ENCODE results near the gene RNF187.

The RNF187 gene

DNA sequence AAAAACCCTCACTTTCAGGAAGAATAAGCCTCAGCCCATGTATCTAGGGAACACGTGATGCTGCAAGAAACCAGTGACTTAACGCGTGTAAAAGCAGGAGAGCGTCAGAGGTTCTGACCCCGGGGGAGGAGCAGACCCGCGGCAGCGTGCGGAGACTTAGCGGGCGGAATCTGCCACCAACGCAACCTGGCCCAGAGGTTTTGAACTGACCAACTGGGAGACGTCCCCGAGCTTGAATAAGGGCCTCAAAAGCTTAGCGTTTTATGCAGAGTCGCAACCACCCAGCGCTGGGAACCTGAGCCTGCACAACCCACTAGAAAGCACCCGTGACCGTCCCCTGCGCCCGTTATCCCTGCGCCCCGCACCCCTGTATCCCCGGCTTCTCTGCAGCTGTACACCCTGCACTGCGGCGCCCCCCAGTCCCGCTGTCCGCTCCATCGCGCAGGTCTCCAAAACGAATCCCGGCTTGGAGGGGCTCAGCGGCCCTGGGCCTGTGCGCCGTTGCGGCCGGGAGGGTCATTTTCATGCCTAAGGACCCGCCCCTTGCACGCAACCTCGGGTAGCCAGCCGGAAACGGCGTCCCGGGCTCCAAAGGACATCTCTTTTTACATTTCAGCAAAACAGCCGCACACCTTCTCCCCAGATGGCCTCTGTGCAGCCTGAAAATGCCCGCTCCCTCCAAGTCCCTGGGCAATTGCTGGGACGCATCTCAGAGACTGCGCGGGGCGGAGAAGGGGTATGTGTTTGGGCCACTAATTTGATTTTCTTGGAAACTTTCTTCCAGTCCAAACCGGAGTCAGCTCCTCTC, 41.1 kb upstream of the RNF187 start:
- no peak overlapping the region for H3K4me3 ChIP-seq (ENCODE audit: low read depth, low read length)

DNA sequence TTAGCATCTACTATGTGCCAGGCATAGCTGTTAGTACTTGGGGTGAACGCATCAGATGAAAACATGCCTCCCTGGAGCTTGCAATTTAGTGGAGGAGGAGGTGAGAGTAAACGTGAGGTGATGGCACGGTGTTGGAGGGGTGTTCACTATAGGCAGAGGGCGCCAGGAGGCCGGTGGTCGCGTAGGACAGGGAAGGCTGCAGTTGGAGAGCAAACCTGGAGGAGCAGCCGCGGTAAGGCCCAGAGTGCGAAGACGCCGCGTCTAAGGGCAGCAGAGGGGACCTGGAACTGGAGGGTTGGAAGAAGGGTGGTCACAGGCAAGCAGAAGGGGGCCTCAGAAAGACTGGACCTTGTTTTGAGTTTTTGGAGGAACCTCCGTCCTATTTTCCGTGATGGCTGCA, 40.3 kb upstream of the RNF187 start:
- H3K4me3 ChIP-seq (ENCODE audit: low read depth, low read length): no peak overlapping the region
- TF ChIP-seq, protein P1, sequence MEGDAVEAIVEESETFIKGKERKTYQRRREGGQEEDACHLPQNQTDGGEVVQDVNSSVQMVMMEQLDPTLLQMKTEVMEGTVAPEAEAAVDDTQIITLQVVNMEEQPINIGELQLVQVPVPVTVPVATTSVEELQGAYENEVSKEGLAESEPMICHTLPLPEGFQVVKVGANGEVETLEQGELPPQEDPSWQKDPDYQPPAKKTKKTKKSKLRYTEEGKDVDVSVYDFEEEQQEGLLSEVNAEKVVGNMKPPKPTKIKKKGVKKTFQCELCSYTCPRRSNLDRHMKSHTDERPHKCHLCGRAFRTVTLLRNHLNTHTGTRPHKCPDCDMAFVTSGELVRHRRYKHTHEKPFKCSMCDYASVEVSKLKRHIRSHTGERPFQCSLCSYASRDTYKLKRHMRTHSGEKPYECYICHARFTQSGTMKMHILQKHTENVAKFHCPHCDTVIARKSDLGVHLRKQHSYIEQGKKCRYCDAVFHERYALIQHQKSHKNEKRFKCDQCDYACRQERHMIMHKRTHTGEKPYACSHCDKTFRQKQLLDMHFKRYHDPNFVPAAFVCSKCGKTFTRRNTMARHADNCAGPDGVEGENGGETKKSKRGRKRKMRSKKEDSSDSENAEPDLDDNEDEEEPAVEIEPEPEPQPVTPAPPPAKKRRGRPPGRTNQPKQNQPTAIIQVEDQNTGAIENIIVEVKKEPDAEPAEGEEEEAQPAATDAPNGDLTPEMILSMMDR (IDR thresholded peaks at IDR 0.05; ENCODE audit: control insufficient read depth, extremely low read depth, insufficient read depth): no peak
- no peak for DNase-seq (ENCODE audit: low read depth)

More for the DNA sequence above, 41.1 kb upstream of the RNF187 start:
- TF ChIP-seq, protein P1 (IDR thresholded peaks at IDR 0.05; ENCODE audit: control insufficient read depth, extremely low read depth, insufficient read depth): no peak
- no peak for DNase-seq (ENCODE audit: low read depth)

DNA sequence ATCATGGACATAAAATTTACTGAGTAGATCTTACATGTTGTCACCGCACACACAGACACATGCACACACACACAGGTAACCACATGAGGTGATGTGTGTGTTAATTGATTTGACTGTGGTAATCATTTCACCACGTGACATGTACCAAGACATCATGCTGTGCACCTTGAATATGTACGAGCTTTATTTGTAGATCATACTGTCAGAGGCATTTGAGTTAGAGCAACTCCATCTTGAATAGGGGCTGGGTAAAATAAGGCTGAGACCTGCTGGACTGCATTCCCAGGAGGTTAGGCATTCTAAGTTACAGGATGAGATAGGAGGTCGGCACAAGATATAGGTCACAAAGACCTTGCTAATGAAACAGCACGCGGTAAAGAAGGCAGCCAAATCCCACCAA, 38.8 kb upstream of the RNF187 start:
- TF ChIP-seq, protein P1 (IDR thresholded peaks at IDR 0.05; ENCODE audit: control insufficient read depth, extremely low read depth, insufficient read depth): no peak

DNA sequence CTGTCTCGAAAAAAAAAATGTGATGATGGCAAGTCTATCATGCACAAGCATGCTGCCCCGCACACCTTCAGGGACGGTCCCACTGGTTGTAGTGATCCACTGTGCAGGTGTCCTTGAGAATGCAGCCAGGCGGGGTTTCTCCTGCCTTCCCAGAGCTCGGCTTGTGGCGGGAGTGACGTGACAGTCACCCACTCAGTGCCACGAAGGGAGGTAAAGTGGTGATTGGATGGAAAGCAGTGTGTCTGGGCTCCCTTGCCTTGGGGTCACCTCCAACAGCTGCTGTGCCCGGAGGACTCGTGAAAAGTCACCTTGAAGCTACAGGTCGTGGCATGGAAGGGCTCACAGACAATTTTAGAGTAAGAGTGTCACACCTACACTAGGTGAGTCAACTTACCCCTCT, 37.0 kb upstream of the RNF187 start:
- no peak overlapping the region for H3K4me3 ChIP-seq (ENCODE audit: low read depth, low read length)
- no peak for DNase-seq (ENCODE audit: low read depth)
- TF ChIP-seq, protein P1 (IDR thresholded peaks at IDR 0.05; ENCODE audit: control insufficient read depth, extremely low read depth, insufficient read depth): no peak

More for the DNA sequence above, 38.8 kb upstream of the RNF187 start:
- H3K4me3 ChIP-seq (ENCODE audit: low read depth, low read length): no peak overlapping the region
- DNase-seq (ENCODE audit: low read depth): no peak

DNA sequence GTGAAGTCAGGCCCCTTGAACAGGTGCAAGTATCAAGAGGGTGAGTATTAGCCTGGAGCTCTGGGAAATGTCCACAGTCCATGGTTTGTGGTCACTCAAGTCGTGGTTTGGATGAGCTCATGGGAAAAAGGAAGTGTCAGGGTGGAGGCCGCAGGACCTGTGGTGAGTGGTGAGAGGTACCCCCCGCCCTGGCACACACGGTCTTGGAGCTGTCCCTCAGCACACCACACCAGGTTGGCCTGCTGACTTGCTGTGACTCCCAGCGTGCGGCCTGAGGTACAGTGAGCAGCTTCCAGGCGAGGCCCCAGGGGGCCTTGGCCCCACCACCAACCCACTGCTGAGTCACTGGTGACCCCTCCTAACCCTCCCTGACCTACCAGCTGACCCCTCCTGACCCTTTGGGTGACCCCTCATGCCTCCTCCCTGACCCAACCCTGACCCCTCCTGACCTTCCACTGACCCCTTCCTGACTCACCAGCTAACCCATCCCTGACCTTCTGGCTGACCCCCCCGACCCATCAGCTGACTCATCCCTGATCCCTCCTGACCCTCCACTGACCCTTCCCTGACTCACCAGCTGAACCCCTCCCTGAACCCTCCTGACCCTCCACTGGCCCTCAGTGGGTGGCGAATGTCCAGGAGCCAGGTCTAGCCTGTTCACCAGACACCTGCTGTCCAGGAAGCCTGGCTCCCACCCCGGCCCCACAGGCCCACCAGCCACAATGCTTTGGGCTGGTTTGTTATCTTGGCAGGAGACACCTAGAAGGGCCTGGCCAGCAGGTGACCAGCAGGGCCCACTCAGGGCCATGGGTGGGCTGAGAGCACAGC, 34.8 kb upstream of the RNF187 start:
- TF ChIP-seq, protein P1 (IDR thresholded peaks at IDR 0.05; ENCODE audit: control insufficient read depth, extremely low read depth, insufficient read depth): no peak
- no peak for DNase-seq (ENCODE audit: low read depth)
- no peak overlapping the region for H3K4me3 ChIP-seq (ENCODE audit: low read depth, low read length)

DNA sequence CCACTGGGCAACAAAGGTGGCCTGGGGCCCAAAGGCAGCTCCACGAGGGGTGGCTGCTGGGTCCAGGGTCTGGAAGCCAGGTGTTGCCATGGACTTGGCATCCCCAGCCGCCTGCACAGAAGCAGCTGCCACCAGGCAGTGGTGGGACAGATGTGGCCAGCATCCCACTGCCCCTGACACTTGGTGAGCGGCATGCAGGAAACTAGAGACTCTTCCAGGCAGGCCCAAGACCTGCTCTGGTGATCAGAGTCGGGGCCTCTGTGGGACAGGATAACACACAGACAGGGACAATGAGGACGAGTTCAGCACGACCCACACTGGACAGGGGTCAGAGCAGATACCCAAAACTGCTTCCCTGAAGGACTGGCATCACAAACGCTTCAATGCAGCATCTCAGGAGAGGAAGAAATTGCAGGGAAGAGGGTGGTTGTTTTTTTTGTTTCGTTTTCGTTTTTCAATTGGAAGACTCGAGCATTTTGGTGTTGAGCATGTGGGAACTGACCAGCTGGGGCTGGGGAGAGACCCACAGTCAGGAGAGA, 34.1 kb upstream of the RNF187 start:
- DNase-seq (ENCODE audit: low read depth): no peak
- TF ChIP-seq, protein P1 (IDR thresholded peaks at IDR 0.05; ENCODE audit: control insufficient read depth, extremely low read depth, insufficient read depth): no peak
- no peak overlapping the region for H3K4me3 ChIP-seq (ENCODE audit: low read depth, low read length)
